HG03095 (cell line): ENCODE results near the gene HSPBP1.
A peak's percentile ranks its signal among the peaks of the same experiment; 100 is the strongest.

ENCODE experiments used
- ATAC-seq: cut with Tn5 transposase; IDR thresholded peaks from one replicate; pipeline ENCODE4 v1.9.1; 2021; ENCODE audit warnings: moderate library complexity; ENCODE audit not compliant: unreplicated experiment

HSPBP1 gene

DNA sequence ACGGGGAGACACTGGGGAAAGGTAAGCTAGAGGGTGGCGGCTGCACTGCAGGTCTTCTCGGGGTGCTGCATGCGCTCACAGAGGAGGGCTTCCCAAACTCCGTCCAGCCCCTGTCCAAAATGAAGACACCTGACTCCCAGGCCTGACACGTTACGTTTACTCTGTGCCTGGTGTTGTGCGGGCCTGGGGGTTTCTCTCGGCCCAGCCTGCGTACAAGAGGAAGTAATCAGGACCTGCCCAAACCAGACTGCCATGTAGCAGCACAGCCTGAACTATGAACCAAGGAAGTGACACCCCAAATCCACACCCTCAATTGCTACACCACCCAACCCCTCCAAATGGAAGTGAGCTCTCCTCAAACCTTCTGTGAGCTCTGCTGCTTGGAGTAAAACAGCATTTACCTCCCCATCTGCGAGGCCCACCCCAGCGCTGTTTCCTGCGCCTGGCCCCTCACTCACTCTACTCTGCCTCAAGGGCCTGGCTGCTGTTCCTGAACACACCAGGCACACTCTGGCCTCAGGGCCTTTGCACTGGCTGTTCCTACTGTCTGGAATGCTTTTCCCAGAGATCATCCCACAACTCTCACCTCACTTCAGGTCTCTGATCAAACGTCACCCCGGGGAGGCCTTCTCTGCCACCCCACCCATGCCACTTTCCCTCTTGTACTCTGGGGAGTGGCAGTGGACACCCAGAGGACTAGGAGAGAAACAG, 3.0 kb downstream of the HSPBP1 start:
- ATAC-seq = no peak

GRCh38 chr19:55275851-55276719, 3.8 kb downstream of the HSPBP1 start:
- no peak for ATAC-seq

- ATAC-seq = no peak
Observed at GRCh38 chr19:55273978-55274707, 5.8 kb downstream of the HSPBP1 start.

DNA sequence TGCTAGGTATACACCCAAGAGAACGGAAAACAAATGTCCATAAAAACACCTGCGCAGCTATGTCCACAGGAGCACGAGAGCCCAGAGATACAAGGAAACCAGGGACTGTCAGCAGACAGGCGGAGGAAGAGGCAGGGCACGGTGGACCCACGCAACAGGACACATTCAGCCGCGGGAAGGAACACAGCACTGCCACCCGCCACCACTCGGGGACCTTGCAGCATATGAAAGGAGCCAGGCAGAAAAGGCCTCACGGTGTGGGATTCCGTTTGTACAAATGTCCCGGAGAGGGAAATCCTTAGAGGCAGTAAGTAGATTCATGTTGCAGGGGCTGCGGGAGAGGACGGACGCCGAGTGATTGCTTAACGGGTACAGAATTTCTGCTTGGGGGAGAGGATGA, 7.8 kb downstream of the HSPBP1 start:
- ATAC-seq = no peak

- no peak for ATAC-seq
Observed at GRCh38 chr19:55270172-55270942, 9.6 kb downstream of the HSPBP1 start.

DNA sequence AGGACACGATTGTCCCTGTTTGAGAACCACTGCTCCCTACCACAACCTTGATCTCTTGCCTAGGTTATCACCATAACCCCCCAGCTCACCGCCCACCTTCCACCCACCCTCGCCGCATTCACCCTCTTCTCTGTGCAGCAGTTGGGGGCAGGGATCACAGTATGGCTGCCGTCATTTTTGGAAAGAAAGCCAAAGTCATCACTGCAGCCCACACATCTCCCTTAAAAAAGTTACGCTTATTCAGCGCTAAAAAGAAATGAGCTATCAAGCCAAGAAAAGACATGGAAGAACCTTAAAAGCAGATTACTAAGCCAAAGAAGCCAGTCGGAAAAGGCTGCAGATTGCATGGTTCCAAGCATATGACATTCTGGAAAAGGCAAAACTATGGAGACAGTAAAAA, 10.6 kb downstream of the HSPBP1 start:
- no peak for ATAC-seq

GRCh38 chr19:55266840-55267239, 13.1 kb downstream of the HSPBP1 start:
- ATAC-seq = no peak

- no peak for ATAC-seq
Observed at GRCh38 chr19:55266404-55266803, 13.5 kb downstream of the HSPBP1 start.

GRCh38 chr19:55265723-55266386, 14.1 kb downstream of the HSPBP1 start:
- no peak for ATAC-seq

DNA sequence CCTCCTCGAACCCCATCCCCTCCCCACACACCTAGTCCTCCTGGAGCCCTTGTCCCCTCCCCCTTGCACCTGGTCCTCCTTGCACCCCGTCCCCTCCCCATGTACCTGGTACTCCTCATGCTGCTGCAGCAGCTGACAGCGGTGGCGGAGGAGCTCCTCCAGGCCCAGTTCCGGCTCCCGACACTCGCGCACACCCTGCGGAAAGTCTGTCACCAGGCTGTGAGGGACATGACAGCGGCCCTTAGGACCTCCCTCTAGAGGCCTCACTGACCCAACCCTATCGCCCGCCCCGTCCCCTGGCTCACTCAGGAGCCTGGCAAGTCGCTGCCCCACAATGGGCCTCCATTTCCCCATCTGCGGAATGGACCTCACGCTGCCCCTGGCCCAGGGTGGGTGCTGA, 14.7 kb downstream of the HSPBP1 start:
- ATAC-seq = no peak

DNA sequence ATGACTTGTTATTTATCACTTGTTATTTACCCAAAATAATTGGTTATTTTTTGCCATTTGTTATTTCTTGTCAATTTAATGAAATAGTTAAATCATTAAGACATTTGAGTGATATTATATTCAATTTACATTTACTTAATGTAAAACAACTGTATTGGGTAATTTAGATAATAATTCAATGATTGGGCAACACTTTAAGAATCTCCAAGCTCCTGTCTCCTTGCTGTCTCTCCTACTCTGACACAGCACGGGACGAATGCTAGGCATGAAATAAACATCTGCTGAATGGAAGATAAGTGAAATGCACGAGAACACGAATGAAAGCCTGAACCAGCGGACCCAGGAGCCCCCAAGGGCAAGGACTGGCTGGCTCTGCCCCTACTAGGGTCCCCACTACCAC, 15.4 kb downstream of the HSPBP1 start:
- ATAC-seq = no peak

DNA sequence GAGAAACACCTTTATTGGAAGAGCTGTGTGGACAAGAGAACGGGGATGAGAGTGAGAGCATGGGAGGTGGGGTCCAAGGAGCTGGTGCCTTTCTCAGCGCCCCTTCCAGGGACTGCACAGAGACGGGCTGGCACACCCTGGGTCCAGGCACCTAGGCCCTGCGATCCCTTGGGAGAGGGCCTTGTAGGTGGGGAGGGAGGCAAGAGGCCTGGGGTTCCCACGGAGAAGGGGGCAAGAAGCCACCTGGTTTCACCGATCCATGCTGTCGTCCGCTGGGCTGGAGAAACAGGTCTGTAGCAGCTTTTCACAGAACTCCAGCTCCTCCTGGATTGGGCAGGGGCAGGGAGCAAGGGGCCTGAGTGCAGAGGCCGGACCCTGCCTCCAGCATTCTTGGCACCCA, 17.6 kb downstream of the HSPBP1 start:
- ATAC-seq = no peak

DNA sequence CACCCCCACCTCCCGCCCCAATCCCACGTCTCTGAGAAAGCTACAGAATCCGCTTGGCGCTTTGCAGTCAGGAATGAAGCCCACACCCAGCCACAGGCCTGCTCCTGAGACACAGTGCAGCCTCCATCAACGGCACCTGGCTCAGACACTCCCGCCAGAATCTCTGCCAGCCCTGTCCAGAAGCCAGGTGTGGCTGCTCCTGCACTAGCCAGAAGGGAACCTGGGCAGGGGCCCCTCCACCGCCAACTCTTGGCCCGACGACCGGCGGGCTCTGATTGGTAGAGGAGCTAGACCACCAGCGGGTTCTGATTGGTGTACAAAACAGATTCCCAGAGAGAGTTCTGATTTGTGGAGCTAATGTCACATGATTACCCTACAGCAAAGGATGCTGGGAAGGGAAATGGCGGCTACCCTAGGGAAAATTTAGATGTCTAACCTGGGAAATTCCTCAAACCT, 18.2 kb downstream of the HSPBP1 start:
- ATAC-seq = no peak

GRCh38 chr19:55259540-55260210, 20.2 kb downstream of the HSPBP1 start:
- no peak for ATAC-seq

DNA sequence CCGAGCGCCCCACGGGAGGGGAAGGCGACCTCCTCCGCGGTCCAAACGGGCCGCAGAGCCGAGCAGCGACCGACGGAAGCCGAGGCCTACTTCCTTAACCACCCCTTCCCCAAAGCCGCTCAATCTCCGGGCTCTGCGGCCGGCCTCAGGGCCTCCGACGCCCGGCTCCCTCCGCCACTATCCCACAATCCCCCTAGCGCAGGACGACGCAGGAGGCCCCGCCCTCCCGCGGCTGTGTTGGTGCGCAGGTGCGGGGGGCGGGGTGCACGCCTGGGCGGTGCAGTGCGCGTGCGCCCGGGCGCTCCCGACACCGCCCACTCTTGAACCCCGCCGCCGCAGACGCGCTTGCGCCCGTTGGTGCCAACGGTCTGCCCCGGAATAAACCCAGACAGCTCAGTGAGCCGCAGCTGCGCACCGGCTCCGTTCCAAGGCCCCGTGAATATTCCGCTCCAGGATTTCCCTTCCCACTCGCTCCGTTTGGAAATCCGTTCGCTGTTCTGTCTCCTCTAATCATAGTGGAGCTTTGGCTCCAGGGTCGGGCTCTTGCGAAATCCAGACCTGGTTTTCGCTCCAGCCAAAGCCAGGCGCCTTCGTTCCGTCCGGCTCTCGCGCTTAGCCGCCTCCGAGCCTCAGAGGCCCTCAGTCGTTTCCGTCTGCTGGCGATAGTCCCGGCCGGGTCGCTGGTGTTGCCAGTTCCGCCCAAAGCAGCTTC, 20.9 kb downstream of the HSPBP1 start, which contains the start of gene PPP6R1:
TSS of gene PPP6R1 (minus strand) at position 190 of the 712 bp plus-strand sequence. CDS start 11,914 bp downstream, outside the sequence.
- peak; percentile 48 for ATAC-seq

DNA sequence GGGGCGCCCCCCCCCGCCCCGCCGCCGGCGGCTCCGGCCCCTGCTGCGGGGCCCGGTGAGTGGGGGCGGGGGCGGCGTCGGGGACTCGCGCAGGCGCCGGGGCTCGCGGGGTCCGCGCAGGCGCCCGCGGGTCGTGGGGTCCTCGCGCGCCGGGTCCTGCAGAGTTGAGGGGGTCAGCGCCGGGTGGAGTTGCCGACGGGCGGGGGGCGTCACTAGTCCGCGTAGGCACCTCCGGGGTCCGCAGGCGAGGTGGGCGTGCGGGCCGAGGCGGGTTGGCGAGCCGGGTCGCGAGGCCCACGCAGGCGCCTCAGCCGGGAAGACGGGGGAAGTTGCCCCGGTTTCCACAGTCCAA, 21.5 kb downstream of the HSPBP1 start:
- peak; percentile 1 for ATAC-seq

GRCh38 chr19:55257461-55258420, 22.2 kb downstream of the HSPBP1 start:
- no peak for ATAC-seq
